Esophagus squamous epithelium (tissue), 5 donors: Measurements from ENCODE around the gene PIK3R2. TPM values are rescaled to one million over a fixed set of nuclear protein-coding genes. Genes with fewer than 3 reads are reported as not detected.
A peak's percentile ranks its signal among the peaks of the same experiment; 100 is the strongest.

Experiments
- DNase-seq: peaks from one replicate; lab custom pipeline; 2025; lab: John Stamatoyannopoulos, UW
- H3K27ac ChIP-seq, 4 donors: fragments of 200-600 bp; sonication (generic); one replicate each; pipeline ENCODE4 v1.5.1; 2016 to 2019; ENCODE audit warnings: mild to moderate bottlenecking in 1 of 4
- H3K27me3 ChIP-seq, 4 donors: fragments of 200-600 bp; sonication (generic); 1 replicate in 3 of 4; 2 replicates in 1 of 4; pipeline versions ENCODE4 v1.5.1 to v1.6.0; 2017 to 2021; ENCODE audit warnings: antibody characterized with exemption in 1 of 4
- H3K36me3 ChIP-seq, 3 donors: fragments of 200-600 bp; sonication (generic); one replicate each; pipeline ENCODE4 v1.5.1; 2016 to 2019
- H3K4me1 ChIP-seq, 3 donors: fragments of 200-600 bp; sonication (generic); one replicate each; pipeline ENCODE4 v1.5.1; 2017 to 2019
- H3K4me3 ChIP-seq, 4 donors: fragments of 200-600 bp; sonication (generic); 1 replicate in 3 of 4; 2 replicates in 1 of 4; pipeline ENCODE4 v1.5.1; 2016 to 2019; ENCODE audit warnings: mild to moderate bottlenecking in 2 of 4, moderate library complexity in 1 of 4
- H3K9me3 ChIP-seq, 3 donors: fragments of 200-600 bp; sonication (generic); one replicate each; pipeline ENCODE4 v1.5.1; 2016 to 2019
- CTCF ChIP-seq, 6 experiments: fragments of 450-650 bp in 4 of 6; fragments of 200-600 bp in 2 of 6; sonication (generic) in 2 of 6; IDR thresholded peaks; one replicate each; pipeline ENCODE4 v1.5.1; 2016 to 2019; ENCODE audit warnings: antibody characterized with exemption in 6 of 6, mild to moderate bottlenecking in 4 of 6, moderate library complexity in 4 of 6
- POLR2A ChIP-seq, 4 donors: fragments of 450-650 bp; IDR thresholded peaks; one replicate each; pipeline ENCODE4 v1.6.1; 2017; ENCODE audit warnings: antibody characterized with exemption in 4 of 4, mild to moderate bottlenecking in 4 of 4, moderate library complexity in 3 of 4
- WGBS, 2 donors: methylation state at CpG; one replicate each; pipeline ENCODE4 v1.1.5; 2018; 5-methylcytosine and 5-hydroxymethylcytosine counted together
- intact Hi-C: fragments of 100-400 bp; cut with DNase I; formaldehyde crosslinking; loops from one replicate; pipeline ENCODE4 v1.15.0; 2022
- total RNA-seq, 4 donors: library from RNA; depleted of rRNA; stranded (reverse); fragments of >200 nt; gene quantifications; one replicate each; pipeline ENCODE4 v1.1.0, GENCODE V29; 2016
- donor health status: DM: yes; HTN: yes; CAD: no.

PIK3R2 gene
- total RNA-seq, 4 donors from 2014 or later = 20.4 to 42.1 (median 29.1) TPM

- Histone ChIP-seq H3K9me3 (no peaks in the 10 kb centered on the region), H3K4me3 (peak overlapping the region; percentile 26 to 70 (median 46)), H3K27me3 (no peaks in the 10 kb centered on the region), H3K4me1 (peaks cover 39 to 66% (median 50%) of the 10 kb centered on the region in 3 donors), H3K36me3 (peaks cover 0 to 47% (median 18%) of the 10 kb centered on the region in 3 donors), H3K27ac (peak overlapping the region; percentile 77 to 87 (median 84))
- 30 to 40% methylated on average over 4 to 9 of the region's 13 CpGs for WGBS, 2 donors
- no peak for DNase-seq
- no peak for TF ChIP-seq CTCF (IDR thresholded peaks at IDR 0.05)
- TF ChIP-seq POLR2A (IDR thresholded peaks at IDR 0.05) = no peak
- intact Hi-C loops = no loop called here
Observed at GRCh38 chr19:18160493-18160970, 7.6 kb downstream of the PIK3R2 start.

- Histone ChIP-seq H3K9me3 (no peaks in the 10 kb centered on the region), H3K4me1 (peaks cover 33 to 61% (median 44%) of the 10 kb centered on the region in 3 donors), H3K36me3 (peaks cover 3 to 47% (median 24%) of the 10 kb centered on the region in 3 donors), H3K27ac (peak overlapping the region; percentile 77 to 87 (median 84)), H3K27me3 (no peaks in the 10 kb centered on the region), H3K4me3 (peak overlapping the region; percentile 26 to 70 (median 46))
- WGBS, 2 donors = 3 to 5% methylated on average over 4 to 13 of the region's 66 CpGs
- no peak for DNase-seq
- intact Hi-C loops = no loop called here
- no peak for TF ChIP-seq POLR2A (IDR thresholded peaks at IDR 0.05)
- TF ChIP-seq CTCF (IDR thresholded peaks at IDR 0.05) = peak; percentile 21 to 82 (median 60)
Observed at GRCh38 chr19:18160971-18161635, 8.1 kb downstream of the PIK3R2 start.

GRCh38 chr19:18161636-18162002 lies 8.7 kb downstream of the PIK3R2 start:
- H3K36me3 ChIP-seq = peaks cover 5 to 50% (median 28%) of the 10 kb centered on the region in 3 donors
- TF ChIP-seq CTCF (IDR thresholded peaks at IDR 0.05) = peak in 1 of 6 experiments; percentile 0
- TF ChIP-seq POLR2A (IDR thresholded peaks at IDR 0.05) = no peak
- no peak for DNase-seq
- WGBS, 2 donors = 36 to 67% methylated on average over 3 to 9 of the region's 19 CpGs
- H3K4me1 ChIP-seq = peaks cover 28 to 55% (median 39%) of the 10 kb centered on the region in 3 donors
- peak overlapping the region; percentile 61 to 87 (median 82) for H3K27ac ChIP-seq
- H3K9me3 ChIP-seq = no peaks in the 10 kb centered on the region
- intact Hi-C loops = no loop called here
- peak overlapping the region in 3 of 4 donors; percentile 40 to 70 (median 51) for H3K4me3 ChIP-seq
- no peaks in the 10 kb centered on the region for H3K27me3 ChIP-seq

GRCh38 chr19:18164072-18164471 lies 11.1 kb downstream of the PIK3R2 start:
- H3K27me3 ChIP-seq = no peaks in the 10 kb centered on the region
- H3K9me3 ChIP-seq = no peaks in the 10 kb centered on the region
- intact Hi-C loops = no loop called here
- H3K4me3 ChIP-seq = no peak overlapping the region
- DNase-seq = no peak
- H3K4me1 ChIP-seq = peaks cover 15 to 31% (median 17%) of the 10 kb centered on the region in 3 donors
- WGBS, 2 donors = 93 to 97% methylated on average over 7 of the region's 7 CpGs
- TF ChIP-seq CTCF (IDR thresholded peaks at IDR 0.05) (no peak), POLR2A (IDR thresholded peaks at IDR 0.05) (no peak)
- H3K36me3 ChIP-seq = peaks cover 18 to 74% (median 45%) of the 10 kb centered on the region in 3 donors
- no peak overlapping the region for H3K27ac ChIP-seq
